Measurements from ENCODE around the gene RXRA.
A peak's percentile ranks its signal among the peaks of the same experiment; 100 is the strongest.

Gene RXRA

DNA sequence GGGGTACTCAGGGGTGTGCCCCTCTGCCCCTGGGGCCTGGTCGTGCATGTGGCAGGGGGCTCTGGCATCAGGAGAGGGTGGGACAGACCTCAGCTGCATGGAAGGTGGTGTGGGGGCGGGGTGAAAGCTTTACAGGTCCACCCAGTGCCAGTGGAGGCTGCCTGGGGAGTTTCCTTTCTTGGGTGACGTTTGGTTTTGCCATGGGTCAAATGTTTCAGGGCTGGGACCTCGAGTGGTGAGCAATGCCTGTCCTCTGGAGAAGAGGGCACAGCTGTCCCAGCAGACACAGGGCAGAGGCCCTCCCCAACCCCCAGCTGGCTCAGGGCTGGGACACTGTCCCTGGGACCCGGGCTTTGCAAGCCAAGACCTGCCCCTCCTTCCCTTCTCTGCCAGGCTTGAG lies 3.6 kb downstream of the RXRA start:
- Histone ChIP-seq H3K4me1 (ENCODE audit: control insufficient read depth, insufficient read depth, low read length) (no peaks in the 10 kb centered on the region), H3K9me3 (ENCODE audit: control insufficient read depth, insufficient read depth, low read depth, low read length) (no peaks in the 10 kb centered on the region), H3K27ac (ENCODE audit: extremely low read depth, low read depth, low read length) (no peak overlapping the region), H3K4me3 (ENCODE audit: low read depth, low read length) (no peak overlapping the region), H3K36me3 (ENCODE audit: control insufficient read depth in 2 of 2, insufficient read depth in 1 of 2, low read length in 2 of 2) (no peaks in the 10 kb centered on the region)
- TF ChIP-seq SP3 (tag by site-specific recombination; IDR thresholded peaks at IDR 0.05) (no peak), GFI1B (tag by site-specific recombination; IDR thresholded peaks at IDR 0.05) (no peak), ZNF302 (tag by site-specific recombination; IDR thresholded peaks at IDR 0.05; ENCODE audit: low read depth) (no peak), ZNF121 (tag by site-specific recombination; IDR thresholded peaks at IDR 0.05) (no peak), ZEB2 (tag by site-specific recombination; IDR thresholded peaks at IDR 0.05) (no peak), ZNF660 (tag by site-specific recombination; IDR thresholded peaks at IDR 0.05) (no peak)
- TF ChIP-seq, protein P1, sequence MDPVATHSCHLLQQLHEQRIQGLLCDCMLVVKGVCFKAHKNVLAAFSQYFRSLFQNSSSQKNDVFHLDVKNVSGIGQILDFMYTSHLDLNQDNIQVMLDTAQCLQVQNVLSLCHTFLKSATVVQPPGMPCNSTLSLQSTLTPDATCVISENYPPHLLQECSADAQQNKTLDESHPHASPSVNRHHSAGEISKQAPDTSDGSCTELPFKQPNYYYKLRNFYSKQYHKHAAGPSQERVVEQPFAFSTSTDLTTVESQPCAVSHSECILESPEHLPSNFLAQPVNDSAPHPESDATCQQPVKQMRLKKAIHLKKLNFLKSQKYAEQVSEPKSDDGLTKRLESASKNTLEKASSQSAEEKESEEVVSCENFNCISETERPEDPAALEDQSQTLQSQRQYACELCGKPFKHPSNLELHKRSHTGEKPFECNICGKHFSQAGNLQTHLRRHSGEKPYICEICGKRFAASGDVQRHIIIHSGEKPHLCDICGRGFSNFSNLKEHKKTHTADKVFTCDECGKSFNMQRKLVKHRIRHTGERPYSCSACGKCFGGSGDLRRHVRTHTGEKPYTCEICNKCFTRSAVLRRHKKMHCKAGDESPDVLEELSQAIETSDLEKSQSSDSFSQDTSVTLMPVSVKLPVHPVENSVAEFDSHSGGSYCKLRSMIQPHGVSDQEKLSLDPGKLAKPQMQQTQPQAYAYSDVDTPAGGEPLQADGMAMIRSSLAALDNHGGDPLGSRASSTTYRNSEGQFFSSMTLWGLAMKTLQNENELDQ (tag by site-specific recombination; IDR thresholded peaks at IDR 0.05; ENCODE audit: low read depth) = no peak
- TF ChIP-seq, protein P2, sequence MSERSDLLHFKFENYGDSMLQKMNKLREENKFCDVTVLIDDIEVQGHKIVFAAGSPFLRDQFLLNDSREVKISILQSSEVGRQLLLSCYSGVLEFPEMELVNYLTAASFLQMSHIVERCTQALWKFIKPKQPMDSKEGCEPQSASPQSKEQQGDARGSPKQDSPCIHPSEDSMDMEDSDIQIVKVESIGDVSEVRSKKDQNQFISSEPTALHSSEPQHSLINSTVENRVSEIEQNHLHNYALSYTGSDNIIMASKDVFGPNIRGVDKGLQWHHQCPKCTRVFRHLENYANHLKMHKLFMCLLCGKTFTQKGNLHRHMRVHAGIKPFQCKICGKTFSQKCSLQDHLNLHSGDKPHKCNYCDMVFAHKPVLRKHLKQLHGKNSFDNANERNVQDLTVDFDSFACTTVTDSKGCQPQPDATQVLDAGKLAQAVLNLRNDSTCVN (tag by site-specific recombination; optimal IDR thresholded peaks at IDR 0.05) = no peak
- CTCF ChIA-PET = interaction anchor here (0.6 kb wide), 1 partner anchor 162 kb away, joined by 3 read pairs; no protein-coding TSS in a partner anchor
- POLR2A ChIA-PET = no interaction called here

DNA sequence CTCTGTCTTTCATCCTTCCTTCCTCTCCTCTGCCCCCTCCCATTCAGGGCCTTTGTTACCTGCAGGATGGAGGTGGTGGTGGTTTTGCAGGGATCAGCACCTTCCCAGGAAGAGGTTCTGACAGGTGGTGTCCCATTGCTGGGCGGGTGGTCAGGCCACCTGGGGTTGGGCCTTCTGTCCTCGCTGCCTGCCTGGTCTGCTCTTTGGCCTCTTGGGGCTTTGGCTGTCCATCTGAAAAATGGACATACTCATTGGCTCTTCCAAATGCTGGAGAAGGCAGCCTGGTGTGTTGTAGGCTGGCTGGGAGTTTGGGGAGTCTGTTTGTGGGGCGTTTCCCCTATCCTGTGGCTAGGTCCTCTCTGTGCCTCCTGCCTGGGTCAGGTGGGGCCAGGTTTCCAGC lies 4.3 kb downstream of the RXRA start:
- TF ChIP-seq ZBTB1 (tag by site-specific recombination; IDR thresholded peaks at IDR 0.05) (no peak), HOXA7 (CRISPR knock-in tag; IDR thresholded peaks at IDR 0.05; ENCODE audit: borderline replicate concordance) (no peak), ZNF660 (tag by site-specific recombination; IDR thresholded peaks at IDR 0.05) (no peak), ZNF132 (tag by site-specific recombination; IDR thresholded peaks at IDR 0.05; ENCODE audit: borderline replicate concordance) (no peak), ZNF404 (tag by site-specific recombination; IDR thresholded peaks at IDR 0.05) (no peak)
- TF ChIP-seq, protein P3, sequence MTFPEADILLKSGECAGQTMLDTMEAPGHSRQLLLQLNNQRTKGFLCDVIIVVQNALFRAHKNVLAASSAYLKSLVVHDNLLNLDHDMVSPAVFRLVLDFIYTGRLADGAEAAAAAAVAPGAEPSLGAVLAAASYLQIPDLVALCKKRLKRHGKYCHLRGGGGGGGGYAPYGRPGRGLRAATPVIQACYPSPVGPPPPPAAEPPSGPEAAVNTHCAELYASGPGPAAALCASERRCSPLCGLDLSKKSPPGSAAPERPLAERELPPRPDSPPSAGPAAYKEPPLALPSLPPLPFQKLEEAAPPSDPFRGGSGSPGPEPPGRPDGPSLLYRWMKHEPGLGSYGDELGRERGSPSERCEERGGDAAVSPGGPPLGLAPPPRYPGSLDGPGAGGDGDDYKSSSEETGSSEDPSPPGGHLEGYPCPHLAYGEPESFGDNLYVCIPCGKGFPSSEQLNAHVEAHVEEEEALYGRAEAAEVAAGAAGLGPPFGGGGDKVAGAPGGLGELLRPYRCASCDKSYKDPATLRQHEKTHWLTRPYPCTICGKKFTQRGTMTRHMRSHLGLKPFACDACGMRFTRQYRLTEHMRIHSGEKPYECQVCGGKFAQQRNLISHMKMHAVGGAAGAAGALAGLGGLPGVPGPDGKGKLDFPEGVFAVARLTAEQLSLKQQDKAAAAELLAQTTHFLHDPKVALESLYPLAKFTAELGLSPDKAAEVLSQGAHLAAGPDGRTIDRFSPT (tag by site-specific recombination; IDR thresholded peaks at IDR 0.05) = no peak
- Histone ChIP-seq H3K4me3 (ENCODE audit: low read depth, low read length) (no peak overlapping the region), H3K9me3 (ENCODE audit: control insufficient read depth, insufficient read depth, low read depth, low read length) (no peaks in the 10 kb centered on the region), H3K36me3 (ENCODE audit: control insufficient read depth in 2 of 2, insufficient read depth in 1 of 2, low read length in 2 of 2) (no peaks in the 10 kb centered on the region), H3K4me1 (ENCODE audit: control insufficient read depth, insufficient read depth, low read length) (no peaks in the 10 kb centered on the region), H3K27ac (ENCODE audit: extremely low read depth, low read depth, low read length) (no peak overlapping the region)
- ChIA-PET CTCF (interaction anchor here (0.6 kb wide), 1 partner anchor 26 kb away, joined by 3 read pairs; no protein-coding TSS in a partner anchor), POLR2A (no interaction called here)

DNA sequence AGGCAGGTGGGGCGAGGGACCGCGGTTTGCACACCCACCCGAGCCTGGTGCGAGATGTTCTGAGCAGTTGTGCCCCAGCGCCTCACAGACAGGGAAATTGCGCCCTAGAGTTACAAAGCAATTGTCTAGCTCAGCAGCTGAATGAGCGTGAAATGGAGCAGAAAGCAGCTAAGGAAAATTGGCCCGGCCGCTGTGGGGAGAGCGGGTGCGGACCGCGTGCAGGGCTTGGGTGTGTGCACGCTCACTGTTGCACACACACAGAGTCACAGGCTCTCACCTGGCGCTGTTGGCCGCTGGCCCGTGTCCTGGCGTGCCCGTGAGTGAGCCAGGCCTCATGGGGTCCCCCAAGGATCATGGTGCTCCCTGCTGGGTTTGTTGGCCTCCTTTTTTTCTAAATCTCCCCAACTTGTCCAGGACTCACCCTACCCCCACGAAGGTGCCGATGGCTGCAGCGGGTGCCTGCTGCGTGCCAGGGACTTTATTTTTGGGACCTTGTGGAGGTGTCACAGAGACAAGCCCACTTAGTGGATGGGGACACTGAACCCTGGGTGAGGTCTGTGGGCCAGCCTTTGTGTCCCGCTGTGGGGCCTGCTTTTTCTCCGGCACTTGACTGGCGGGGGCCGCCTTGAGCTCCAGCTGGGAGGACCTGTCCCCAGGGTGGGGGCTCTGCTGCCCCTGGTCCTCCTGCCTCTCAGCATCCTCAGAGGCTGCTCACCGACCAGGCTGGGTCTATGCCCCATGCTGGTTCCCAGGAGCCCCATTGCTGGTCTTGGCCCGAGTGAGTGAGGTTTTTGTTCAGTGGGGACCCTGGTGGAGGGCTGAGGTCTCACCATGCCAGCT lies 5.2 kb downstream of the RXRA start:
- no peaks in the 10 kb centered on the region for H3K4me1 ChIP-seq (ENCODE audit: control insufficient read depth, insufficient read depth, low read length)
- CTCF ChIA-PET = interaction anchor here (0.6 kb wide), 3 partner anchors 27 to 438 kb away, joined by 3 to 8 read pairs (median 3); no protein-coding TSS in a partner anchor
- POLR2A ChIA-PET = no interaction called here

More for the DNA sequence above, 5.2 kb downstream of the RXRA start:
- H3K27ac ChIP-seq (ENCODE audit: extremely low read depth, low read depth, low read length) = no peak overlapping the region
- TF ChIP-seq ZIC2 (tag by site-specific recombination; IDR thresholded peaks at IDR 0.05) = 0 out of 2 replicates have a peak, but pooled peaks have one; percentile 15
- TF ChIP-seq ZBTB20 (tag by site-specific recombination; IDR thresholded peaks at IDR 0.05) = 0 out of 2 replicates have a peak, but pooled peaks have one; percentile 13
- TF ChIP-seq ZNF16 (tag by site-specific recombination; IDR thresholded peaks at IDR 0.05; ENCODE audit: low read depth) = no peak
- H3K36me3 ChIP-seq (ENCODE audit: control insufficient read depth in 2 of 2, insufficient read depth in 1 of 2, low read length in 2 of 2) = no peaks in the 10 kb centered on the region
- no peaks in the 10 kb centered on the region for H3K9me3 ChIP-seq (ENCODE audit: control insufficient read depth, insufficient read depth, low read depth, low read length)
- no peak overlapping the region for H3K4me3 ChIP-seq (ENCODE audit: low read depth, low read length)

All from HEK293 (cell line).